Occipital lobe (tissue), 2 donors: ENCODE measurements around the gene MAGEF1. TPM values are rescaled to one million over a fixed set of nuclear protein-coding genes. Genes with fewer than 3 reads are reported as not detected.

Source experiments
- DNase-seq: peaks from one replicate; lab custom pipeline; 2025; lab: John Stamatoyannopoulos, UW
- total RNA-seq: library from RNA; depleted of rRNA; stranded (reverse); fragments of >200 nt; gene quantifications from one replicate; pipeline ENCODE4 v1.2.3, GENCODE V29; 2014

MAGEF1 gene
- total RNA-seq, 1 donor from 2014 or later, result 42.7 TPM

- DNase-seq, result no peak
These were observed 13.4 kb upstream of the MAGEF1 start for GRCh38 chr3:184725176-184725719.

- DNase-seq, result no peak
These were observed 12.8 kb upstream of the MAGEF1 start for GRCh38 chr3:184724699-184725098.

- no peak for DNase-seq
These were observed 7.8 kb upstream of the MAGEF1 start for GRCh38 chr3:184719709-184720108.

GRCh38 chr3:184718431-184718830, 6.6 kb upstream of the MAGEF1 start:
- no peak for DNase-seq

- DNase-seq, result no peak
These were observed 5.6 kb upstream of the MAGEF1 start for GRCh38 chr3:184717399-184717983.

- no peak for DNase-seq
These were observed 4.9 kb upstream of the MAGEF1 start for GRCh38 chr3:184716622-184717398.

GRCh38 chr3:184715943-184716621, 4.2 kb upstream of the MAGEF1 start:
- no peak for DNase-seq

GRCh38 chr3:184713521-184713920, 1.7 kb upstream of the MAGEF1 start:
- DNase-seq, result no peak

GRCh38 chr3:184713040-184713355, 1.1 kb upstream of the MAGEF1 start:
- no peak for DNase-seq

GRCh38 chr3:184712248-184713039, 580 bp upstream of the MAGEF1 start:
- no peak for DNase-seq

GRCh38 chr3:184710870-184711492, 883 bp downstream of the MAGEF1 start:
- DNase-seq, result no peak

GRCh38 chr3:184703657-184704056, 8.2 kb downstream of the MAGEF1 start:
- DNase-seq, result no peak

GRCh38 chr3:184700759-184701158, 11.1 kb downstream of the MAGEF1 start:
- DNase-seq, result no peak

GRCh38 chr3:184697845-184698244, 14.0 kb downstream of the MAGEF1 start:
- no peak for DNase-seq

GRCh38 chr3:184696697-184697096, 15.2 kb downstream of the MAGEF1 start:
- no peak for DNase-seq

GRCh38 chr3:184694716-184695115, 17.1 kb downstream of the MAGEF1 start:
- DNase-seq, result no peak

- DNase-seq, result no peak
These were observed 17.7 kb downstream of the MAGEF1 start for GRCh38 chr3:184694133-184694665.

- no peak for DNase-seq
These were observed 18.6 kb downstream of the MAGEF1 start for GRCh38 chr3:184693011-184693975.

GRCh38 chr3:184691397-184692231, 20.2 kb downstream of the MAGEF1 start:
- DNase-seq, result no peak
